Omental fat pad (tissue), 4 donors: ENCODE data around the gene L3HYPDH. TPM values are rescaled to one million over a fixed set of nuclear protein-coding genes. Genes with fewer than 3 reads are reported as not detected.

Source experiments
- ATAC-seq: fragments of 150-250 bp; one replicate; pipeline ENCODE4 v1.9.1; 2016; ENCODE audit warnings: mild to moderate bottlenecking, moderate library complexity; ENCODE audit not compliant: low FRiP score
- DNase-seq: peaks from one replicate; pipeline ENCODE4 v3.0.0-alpha.2; 2019; ENCODE audit warnings: low spot score
- CTCF ChIP-seq, 3 donors: fragments of 450-650 bp; IDR thresholded peaks; one replicate each; pipeline ENCODE4 v1.5.1; 2016 to 2017; ENCODE audit warnings: antibody characterized with exemption in 3 of 3, mild to moderate bottlenecking in 3 of 3, moderate library complexity in 2 of 3
- total RNA-seq, 4 donors: library from RNA; depleted of rRNA; stranded (reverse); fragments of >200 nt; gene quantifications; one replicate each; pipeline ENCODE4 v1.1.0, GENCODE V29; 2016

L3HYPDH gene
- total RNA-seq, 4 donors from 2014 or later: 54.1 to 79.7 (median 75.6) TPM

- ATAC-seq (peak; percentile 86), DNase-seq (peak; percentile 37)
- TF ChIP-seq CTCF (IDR thresholded peaks at IDR 0.05): no peak
Measured at GRCh38 chr14:59464486-59465315, 19.5 kb downstream of the L3HYPDH start.

DNA sequence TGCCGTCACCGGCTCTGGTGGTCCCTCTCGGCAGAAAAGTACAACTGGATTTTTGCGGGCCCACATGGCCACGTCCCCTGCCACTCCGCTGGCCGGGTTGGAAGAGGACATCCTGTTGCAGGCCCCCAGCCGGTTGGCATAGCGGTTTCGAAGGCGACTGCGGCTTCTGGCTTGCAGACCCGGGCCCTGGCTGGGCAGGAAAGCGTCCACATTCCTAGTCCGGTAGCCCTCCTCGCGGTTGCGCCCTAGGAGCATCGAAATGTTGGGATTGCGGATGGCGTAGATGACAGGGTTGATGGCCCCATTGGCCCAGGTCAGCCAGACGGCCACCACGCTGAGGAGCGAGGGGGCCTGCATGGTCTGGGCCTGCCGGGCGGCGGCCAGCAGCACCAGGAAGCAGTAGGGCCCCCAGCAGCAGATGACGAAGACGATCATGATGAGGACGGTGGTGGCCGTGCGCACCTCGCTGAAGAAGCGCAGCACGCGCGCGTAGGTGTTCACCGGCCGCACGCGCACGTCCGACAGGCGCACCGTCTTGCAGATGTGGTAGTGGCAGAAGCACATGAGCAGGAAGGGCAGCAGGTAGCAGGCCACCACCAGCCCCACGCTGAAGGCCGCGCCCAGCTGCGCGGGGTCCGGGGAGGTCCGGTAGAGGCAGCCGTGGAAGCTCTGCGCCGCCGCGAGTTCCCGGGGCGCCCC lies 20.3 kb downstream of the L3HYPDH start:
- TF ChIP-seq CTCF (IDR thresholded peaks at IDR 0.05): no peak
- ATAC-seq (peak; percentile 29), DNase-seq (no peak)

DNA sequence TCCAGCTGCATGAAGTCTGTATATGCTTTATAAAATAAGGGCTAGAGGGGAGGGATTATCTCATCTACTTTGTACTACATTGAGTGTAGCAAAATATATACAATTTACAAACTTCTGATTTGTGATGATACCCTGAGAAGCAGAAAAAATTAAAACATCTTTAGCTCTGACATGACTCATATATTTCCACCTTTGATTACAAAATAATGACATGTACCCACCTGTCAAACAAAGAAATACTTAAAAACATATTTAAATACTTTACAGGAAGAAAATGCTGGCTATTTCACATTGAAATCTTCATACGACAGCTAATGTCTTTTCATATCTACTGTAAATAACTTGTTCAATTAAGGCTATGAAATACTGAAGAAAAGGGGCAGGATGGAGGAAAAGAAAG lies 22.3 kb downstream of the L3HYPDH start:
- DNase-seq (no peak), ATAC-seq (no peak)
- TF ChIP-seq CTCF (IDR thresholded peaks at IDR 0.05): no peak

DNA sequence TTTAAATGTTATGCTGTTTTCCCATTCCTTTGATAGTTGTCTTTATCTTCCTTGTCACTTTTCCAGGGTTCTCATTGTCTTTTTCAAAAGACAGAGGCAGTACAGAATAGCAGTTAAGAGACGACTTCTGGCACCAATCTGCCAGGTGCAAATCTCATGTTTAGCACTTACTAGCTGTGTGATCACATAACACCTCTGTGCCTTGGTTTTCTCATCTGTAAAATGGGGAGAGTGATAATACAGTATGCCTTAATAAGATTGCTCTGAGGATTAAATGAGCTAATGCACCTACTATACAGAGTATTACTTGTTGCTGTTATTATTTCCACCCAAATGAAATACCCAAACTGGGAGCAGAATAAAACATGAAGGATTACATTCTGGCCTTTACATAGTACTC lies 23.8 kb downstream of the L3HYPDH start:
- TF ChIP-seq CTCF (IDR thresholded peaks at IDR 0.05): no peak
- no peak for ATAC-seq
- no peak for DNase-seq

- no peak for TF ChIP-seq CTCF (IDR thresholded peaks at IDR 0.05)
- no peak for ATAC-seq
- no peak for DNase-seq
Measured at GRCh38 chr14:59458486-59458885, 25.7 kb downstream of the L3HYPDH start.

GRCh38 chr14:59455411-59455810 lies 28.8 kb downstream of the L3HYPDH start:
- no peak for TF ChIP-seq CTCF (IDR thresholded peaks at IDR 0.05)
- DNase-seq (no peak), ATAC-seq (no peak)
